Adrenal gland (tissue), 5 donors: ENCODE results near the gene MYO1A.

Source experiments
- CTCF ChIP-seq, 6 experiments: fragments of 450-650 bp in 4 of 6; fragments of 200-600 bp in 2 of 6; sonication (generic) in 1 of 6; IDR thresholded peaks; 1 replicate in 5 of 6; 2 replicates in 1 of 6; pipeline versions ENCODE4 v1.5.1 to v1.8.0; 2016 to 2021; ENCODE audit warnings: antibody characterized with exemption in 6 of 6, mild to moderate bottlenecking in 2 of 6, moderate library complexity in 1 of 6
- POLR2A ChIP-seq, 2 donors: fragments of 450-650 bp; IDR thresholded peaks; one replicate each; pipeline ENCODE4 v1.6.1; 2017; ENCODE audit warnings: antibody characterized with exemption in 2 of 2, mild to moderate bottlenecking in 2 of 2, moderate library complexity in 1 of 2
- donor health status: DM: no; HTN: no; CAD: no.

GRCh38 chr12:57087691-57088353 is 37.9 kb upstream of the MYO1A start:
- peak in 1 of 6 experiments; percentile 13 for TF ChIP-seq CTCF (IDR thresholded peaks at IDR 0.05)
- TF ChIP-seq POLR2A (IDR thresholded peaks at IDR 0.05), result peak in 1 of 2 donors; percentile 10
